ENCODE measurements around the gene MND1. TPM values are rescaled to one million over a fixed set of nuclear protein-coding genes. Genes with fewer than 3 reads are reported as not detected.
A peak's percentile ranks its signal among the peaks of the same experiment; 100 is the strongest.

The MND1 gene, protein sequence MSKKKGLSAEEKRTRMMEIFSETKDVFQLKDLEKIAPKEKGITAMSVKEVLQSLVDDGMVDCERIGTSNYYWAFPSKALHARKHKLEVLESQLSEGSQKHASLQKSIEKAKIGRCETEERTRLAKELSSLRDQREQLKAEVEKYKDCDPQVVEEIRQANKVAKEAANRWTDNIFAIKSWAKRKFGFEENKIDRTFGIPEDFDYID
- total RNA-seq (0.98 TPM), polyA plus RNA-seq (ENCODE audit: insufficient read depth, low read depth, low replicate concordance) (1.5 TPM)
- long read RNA-seq, donor 1, transcript MND1-201 (8 exons, 968 nt): major isoform, 6 of 6 reads
- long read RNA-seq, donor 1, partial matches to known transcripts: 0 of 6 reads
- long read RNA-seq, donor 1, other reads (novel, unspliced or antisense): 0 of 6 reads
- long read RNA-seq, donor 2, partial matches to known transcripts: 0 of 5 reads
- long read RNA-seq, donor 2, other reads (novel, unspliced or antisense): 0 of 5 reads
- long read RNA-seq, donor 3, partial matches to known transcripts: 0 of 3 reads
- long read RNA-seq, donor 3, other reads (novel, unspliced or antisense): 0 of 3 reads
- long read RNA-seq, donor 4: 0 reads
- long read RNA-seq, donor 5, partial matches to known transcripts: 0 of 1 reads
- long read RNA-seq, donor 5, other reads (novel, unspliced or antisense): 0 of 1 reads
- long read RNA-seq, donor 6, transcript MND1-201 (8 exons, 968 nt): major isoform, 9 of 10 reads
- long read RNA-seq, donor 6, partial matches to known transcripts: 0 of 10 reads
- long read RNA-seq, donor 6, other reads (novel, unspliced or antisense): 0 of 10 reads
- long read RNA-seq, donor 7: 0 reads
- long read RNA-seq, donor 8, partial matches to known transcripts: 0 of 4 reads
- long read RNA-seq, donor 8, other reads (novel, unspliced or antisense): 0 of 4 reads
- long read RNA-seq, donor 9, partial matches to known transcripts: 0 of 4 reads
- long read RNA-seq, donor 9, other reads (novel, unspliced or antisense): 0 of 4 reads
- long read RNA-seq, donor 10, partial matches to known transcripts: 0 of 2 reads
- long read RNA-seq, donor 10, other reads (novel, unspliced or antisense): 0 of 2 reads

GRCh38 chr4:153344131-153345011 lies at the start of gene MND1:
TSS of gene MND1 (plus strand) at chr4:153344688. CDS start at chr4:153344738, 50 bp downstream.
- Histone ChIP-seq H3K27me3 (ENCODE audit: control insufficient read depth, insufficient read depth, low read length) (no peaks in the 10 kb centered on the region), H3K27ac (ENCODE audit: low read depth in 2 of 2, low read length in 2 of 2) (no peak within 1 kb of the TSS), H3K4me3 (ENCODE audit: low read length in 3 of 3) (peak within 1 kb of the TSS; percentile 79 to 85 (median 85)), H3K9ac (ENCODE audit: low read length in 3 of 3) (peak within 1 kb of the TSS; percentile 61 to 85 (median 63)), H3K36me3 (ENCODE audit: control insufficient read depth in 2 of 3, insufficient read depth in 3 of 3, low read length in 3 of 3) (peaks cover 0 to 2% (median 0%) of the 10 kb centered on the region in 3 donors), H3K4me1 (ENCODE audit: control insufficient read depth in 2 of 3, insufficient read depth in 2 of 3, low read depth in 1 of 3, low read length in 3 of 3) (peaks cover 0 to 2% (median 0%) of the 10 kb centered on the region in 3 donors), H3K9me3 (ENCODE audit: control insufficient read depth in 2 of 3, insufficient read depth in 1 of 3, low read length in 3 of 3) (no peaks in the 10 kb centered on the region)
- intact Hi-C loops (cut with DNase I): no loop called here
- peak; percentile 93 to 96 (median 94) for DNase-seq
- TF ChIP-seq, protein P1, sequence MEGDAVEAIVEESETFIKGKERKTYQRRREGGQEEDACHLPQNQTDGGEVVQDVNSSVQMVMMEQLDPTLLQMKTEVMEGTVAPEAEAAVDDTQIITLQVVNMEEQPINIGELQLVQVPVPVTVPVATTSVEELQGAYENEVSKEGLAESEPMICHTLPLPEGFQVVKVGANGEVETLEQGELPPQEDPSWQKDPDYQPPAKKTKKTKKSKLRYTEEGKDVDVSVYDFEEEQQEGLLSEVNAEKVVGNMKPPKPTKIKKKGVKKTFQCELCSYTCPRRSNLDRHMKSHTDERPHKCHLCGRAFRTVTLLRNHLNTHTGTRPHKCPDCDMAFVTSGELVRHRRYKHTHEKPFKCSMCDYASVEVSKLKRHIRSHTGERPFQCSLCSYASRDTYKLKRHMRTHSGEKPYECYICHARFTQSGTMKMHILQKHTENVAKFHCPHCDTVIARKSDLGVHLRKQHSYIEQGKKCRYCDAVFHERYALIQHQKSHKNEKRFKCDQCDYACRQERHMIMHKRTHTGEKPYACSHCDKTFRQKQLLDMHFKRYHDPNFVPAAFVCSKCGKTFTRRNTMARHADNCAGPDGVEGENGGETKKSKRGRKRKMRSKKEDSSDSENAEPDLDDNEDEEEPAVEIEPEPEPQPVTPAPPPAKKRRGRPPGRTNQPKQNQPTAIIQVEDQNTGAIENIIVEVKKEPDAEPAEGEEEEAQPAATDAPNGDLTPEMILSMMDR (IDR thresholded peaks at IDR 0.05; ENCODE audit: borderline replicate concordance, extremely low read depth, insufficient read depth): peak; percentile 80
- no peak for FAIRE-seq

GRCh38 chr4:153295131-153295755 lies 49.2 kb upstream of the MND1 start:
- Histone ChIP-seq H3K9me3 (ENCODE audit: control insufficient read depth in 2 of 3, insufficient read depth in 1 of 3, low read length in 3 of 3) (no peaks in the 10 kb centered on the region), H3K36me3 (ENCODE audit: control insufficient read depth in 2 of 3, insufficient read depth in 3 of 3, low read length in 3 of 3) (peaks cover 0 to 10% (median 6%) of the 10 kb centered on the region in 3 donors), H3K4me1 (ENCODE audit: control insufficient read depth in 2 of 3, insufficient read depth in 2 of 3, low read depth in 1 of 3, low read length in 3 of 3) (peaks cover 3 to 14% (median 4%) of the 10 kb centered on the region in 3 donors), H3K27ac (ENCODE audit: low read depth in 2 of 2, low read length in 2 of 2) (peak overlapping the region; percentile 27 to 49), H3K4me3 (ENCODE audit: low read length in 3 of 3) (no peak overlapping the region), H3K9ac (ENCODE audit: low read length in 3 of 3) (no peak overlapping the region), H3K27me3 (ENCODE audit: control insufficient read depth, insufficient read depth, low read length) (no peaks in the 10 kb centered on the region)
- TF ChIP-seq, protein P1 (IDR thresholded peaks at IDR 0.05; ENCODE audit: borderline replicate concordance, extremely low read depth, insufficient read depth): no peak
- intact Hi-C loops (cut with DNase I): no loop called here
- no peak for FAIRE-seq
- DNase-seq: peak in 2 of 5 donors; percentile 28 to 84
